Measurements from ENCODE around the gene AIRE.
"Not testable (repeated sequence)": the region's sequence is repeated elsewhere in the genome, so short reads cannot be mapped to it uniquely, and the experiment has no call there.

Gene AIRE

GRCh38 chr21:44285138-44285992 lies at the start of gene AIRE:
AIRE (plus strand) TSS chr21:44285876; CDS start chr21:44286007, 131 bp downstream.
- no peak for DNase-seq (ENCODE audit: low read depth)

GRCh38 chr21:44240353-44240752 lies 45.3 kb upstream of the AIRE start:
- not testable (repeated sequence) for DNase-seq (ENCODE audit: low read depth)

GRCh38 chr21:44240842-44241241 lies 44.8 kb upstream of the AIRE start, which contains the start of gene ICOSLG:
ICOSLG (minus strand) TSS chr21:44240943; CDS start chr21:44240817, 126 bp downstream.
- not testable (repeated sequence) for DNase-seq (ENCODE audit: low read depth)

- DNase-seq (ENCODE audit: low read depth): not testable (repeated sequence)
These were observed 44.4 kb upstream of the AIRE start for GRCh38 chr21:44241281-44241680.

GRCh38 chr21:44243980-44244379 lies 41.7 kb upstream of the AIRE start:
- DNase-seq (ENCODE audit: low read depth): not testable (repeated sequence)

GRCh38 chr21:44247904-44248303 lies 37.8 kb upstream of the AIRE start:
- not testable (repeated sequence) for DNase-seq (ENCODE audit: low read depth)

- DNase-seq (ENCODE audit: low read depth): not testable (repeated sequence)
These were observed 36.3 kb upstream of the AIRE start for GRCh38 chr21:44249204-44250037.

GRCh38 chr21:44253832-44254710 lies 31.6 kb upstream of the AIRE start:
- DNase-seq (ENCODE audit: low read depth): no peak

GRCh38 chr21:44255511-44255981 lies 30.1 kb upstream of the AIRE start:
- no peak for DNase-seq (ENCODE audit: low read depth)

GRCh38 chr21:44258056-44258725 lies 27.5 kb upstream of the AIRE start:
- DNase-seq (ENCODE audit: low read depth): no peak

GRCh38 chr21:44259082-44259705 lies 26.5 kb upstream of the AIRE start:
- no peak for DNase-seq (ENCODE audit: low read depth)

GRCh38 chr21:44260066-44260465 lies 25.6 kb upstream of the AIRE start:
- no peak for DNase-seq (ENCODE audit: low read depth)

GRCh38 chr21:44260791-44261631 lies 24.7 kb upstream of the AIRE start:
- DNase-seq (ENCODE audit: low read depth): no peak

GRCh38 chr21:44261675-44262295 lies 23.9 kb upstream of the AIRE start, which contains the start of gene DNMT3L:
DNMT3L (minus strand) TSS chr21:44261897; CDS start chr21:44261259, 638 bp downstream.
- no peak for DNase-seq (ENCODE audit: low read depth)

GRCh38 chr21:44262338-44263056 lies 23.2 kb upstream of the AIRE start:
- DNase-seq (ENCODE audit: low read depth): no peak

- no peak for DNase-seq (ENCODE audit: low read depth)
These were observed 22.4 kb upstream of the AIRE start for GRCh38 chr21:44263221-44263760.

- no peak for DNase-seq (ENCODE audit: low read depth)
These were observed 21.9 kb upstream of the AIRE start for GRCh38 chr21:44263768-44264167.

GRCh38 chr21:44265734-44266270 lies 19.9 kb upstream of the AIRE start:
- DNase-seq (ENCODE audit: low read depth): no peak

Measured in activated T-helper 1 cell treated with Interleukin-2 at 50 U/mL for 16 hours (primary cell).